IMR-90 (cell line): ENCODE data around the gene DYNLT4. TPM values are rescaled to one million over a fixed set of nuclear protein-coding genes. Genes with fewer than 3 reads are reported as not detected.

Experiments used
- ATAC-seq: fragments of 200-7000 bp; cut with Tn5 transposase; 2 replicates; pipeline ENCODE4 v1.9.1; 2020; ENCODE audit warnings: low read depth, mild to moderate bottlenecking, moderate library complexity
- BruUV-seq: library from RNA; stranded (reverse); fragments of 400-500 nt; replicated peaks from 2 replicates; lab custom pipeline; 2021; lab: Mats Ljungman, UMichigan
- CTCF ChIA-PET: fragments of 300-600 bp; formaldehyde crosslinking; extraction: SDS; loops from one replicate; lab custom pipeline; 2021; ENCODE audit warnings: antibody characterized with exemption; lab: Yijun Ruan, JAX
- POLR2A ChIA-PET: fragments of 300-600 bp; sonication (Branson Sonifier 250); formaldehyde crosslinking; loops from one replicate; lab custom pipeline; 2022; ENCODE audit warnings: antibody characterized with exemption; ENCODE audit not compliant: unreplicated experiment; lab: Charles Lee
- DNase-seq: peaks from one replicate; pipeline ENCODE4 v3.0.0; 2013
- H2AFZ ChIP-seq: replicated peaks from 2 replicates; pipeline ENCODE3; 2013; ENCODE audit warnings: low read length, mild to moderate bottlenecking; ENCODE audit not compliant: poor library complexity
- H2AK5ac ChIP-seq: 2 replicates; pipeline ENCODE4 v1.6.1; 2013; ENCODE audit warnings: low read depth, low read length, inconsistent platforms
- H2AK9ac ChIP-seq: replicated peaks from 2 replicates; pipeline ENCODE3; 2013; ENCODE audit warnings: mild to moderate bottlenecking, low read depth, low read length, moderate library complexity; ENCODE audit not compliant: poor library complexity
- H2BK120ac ChIP-seq: 2 replicates; pipeline ENCODE4 v1.6.1; 2013; ENCODE audit warnings: low read depth, low read length, inconsistent platforms
- H2BK15ac ChIP-seq: 3 replicates; pipeline ENCODE4 v1.6.1; 2013; ENCODE audit warnings: low read depth, low read length, inconsistent platforms
- H2BK20ac ChIP-seq: 2 replicates; pipeline ENCODE4 v1.6.1; 2013; ENCODE audit warnings: low read depth, mild to moderate bottlenecking, inconsistent platforms, low read length, moderate library complexity
- H2BK5ac ChIP-seq: 2 replicates; pipeline ENCODE4 v1.6.1; 2013; ENCODE audit warnings: mild to moderate bottlenecking, low read depth, low read length, inconsistent platforms; ENCODE audit not compliant: poor library complexity, severe bottlenecking
- H3K14ac ChIP-seq: replicated peaks from 2 replicates; pipeline ENCODE4 v1.6.1; 2013; ENCODE audit warnings: low read depth, low read length, inconsistent platforms
- H3K18ac ChIP-seq: 2 replicates; pipeline ENCODE4 v1.6.1; 2013; ENCODE audit warnings: low read depth, low read length, control low read depth
- H3K23ac ChIP-seq: 2 replicates; pipeline ENCODE4 v1.6.1; 2013; ENCODE audit warnings: low read depth, low read length, inconsistent platforms
- H3K27ac ChIP-seq: 2 replicates; pipeline ENCODE4 v1.5.1; 2013; ENCODE audit warnings: mild to moderate bottlenecking, control low read depth, low read length; ENCODE audit not compliant: insufficient read depth
- H3K27me3 ChIP-seq: 2 replicates; pipeline ENCODE4 v1.6.1; 2013; ENCODE audit warnings: low read length; ENCODE audit not compliant: control insufficient read depth, insufficient read depth
- H3K36me3 ChIP-seq: 2 replicates; pipeline ENCODE4 v1.6.1; 2013; ENCODE audit warnings: low read length, mixed read lengths; ENCODE audit not compliant: control insufficient read depth, insufficient read depth
- H3K4ac ChIP-seq: 2 replicates; pipeline ENCODE4 v1.6.1; 2013; ENCODE audit warnings: low read depth, low read length, inconsistent platforms
- H3K4me1 ChIP-seq: 2 replicates; pipeline ENCODE4 v1.6.1; 2013; ENCODE audit warnings: low read length, mixed read lengths; ENCODE audit not compliant: control insufficient read depth, insufficient read depth
- H3K4me2 ChIP-seq: 2 replicates; pipeline ENCODE4 v1.6.1; 2013; ENCODE audit warnings: low read depth, mild to moderate bottlenecking, control low read depth, low read length, moderate library complexity
- H3K4me3 ChIP-seq: 2 replicates; pipeline ENCODE4 v1.5.1; 2013; ENCODE audit warnings: low read depth, mild to moderate bottlenecking, control low read depth, low read length, moderate library complexity; ENCODE audit not compliant: insufficient read depth
- H3K56ac ChIP-seq: 2 replicates; pipeline ENCODE4 v1.6.1; 2013; ENCODE audit warnings: low read length, inconsistent platforms; ENCODE audit not compliant: insufficient read depth; ENCODE audit errors: extremely low read depth
- H3K79me1 ChIP-seq, 2 experiments: 2 replicates each; pipeline ENCODE4 v1.6.1; 2013; ENCODE audit warnings: low read length in 2 of 2, inconsistent platforms in 1 of 2, low read depth in 1 of 2
- H3K9ac ChIP-seq: 2 replicates; pipeline ENCODE4 v1.6.1; 2013; ENCODE audit warnings: low read depth, low read length, control low read depth
- H3K9me1 ChIP-seq: 2 replicates; pipeline ENCODE4 v1.6.1; 2013; ENCODE audit warnings: low read length, inconsistent platforms; ENCODE audit not compliant: insufficient read depth
- H3K9me3 ChIP-seq: 2 replicates; pipeline ENCODE4 v1.6.1; 2013; ENCODE audit warnings: low read length; ENCODE audit not compliant: control insufficient read depth, insufficient read depth
- H4K20me1 ChIP-seq: 2 replicates; pipeline ENCODE4 v1.6.1; 2013; ENCODE audit warnings: low read length, inconsistent platforms; ENCODE audit not compliant: insufficient read depth
- H4K5ac ChIP-seq: 2 replicates; pipeline ENCODE4 v1.6.1; 2013; ENCODE audit warnings: mild to moderate bottlenecking, low read depth, low read length, control low read depth
- H4K8ac ChIP-seq, 2 experiments: 2 replicates each; pipeline ENCODE4 v1.6.1; 2013; ENCODE audit warnings: low read depth in 2 of 2, low read length in 2 of 2, control low read depth in 1 of 2, inconsistent platforms in 1 of 2
- H4K91ac ChIP-seq: 2 replicates; pipeline ENCODE4 v1.6.1; 2013; ENCODE audit warnings: low read depth, low read length, inconsistent platforms; ENCODE audit not compliant: insufficient read depth
- CEBPB ChIP-seq: IDR thresholded peaks from 2 replicates; pipeline ENCODE4 v1.6.1; 2012; ENCODE audit warnings: low read depth, low read length, improper control_type of control experiment
- CTCF ChIP-seq: conservative IDR thresholded peaks from 2 replicates; pipeline ENCODE4 v1.5.1; 2012; ENCODE audit warnings: mild to moderate bottlenecking, low read depth, low read length, improper control_type of control experiment
- FOS ChIP-seq: fragments of 150-350 bp; IDR thresholded peaks from 2 replicates; pipeline ENCODE4 v1.6.1; 2016; ENCODE audit warnings: low read depth, low read length
- MAFK ChIP-seq: IDR thresholded peaks from 2 replicates; pipeline ENCODE4 v1.6.1; 2012; ENCODE audit warnings: low read depth, low read length, improper control_type of control experiment
- MXI1 ChIP-seq: IDR thresholded peaks from 2 replicates; pipeline ENCODE4 v1.6.1; 2012; ENCODE audit warnings: low read depth, mild to moderate bottlenecking, low read length, moderate library complexity, borderline replicate concordance
- NFE2L2 ChIP-seq: fragments of 150-350 bp; IDR thresholded peaks from 2 replicates; pipeline ENCODE4 v1.6.1; 2016; ENCODE audit warnings: low read depth, mild to moderate bottlenecking, low read length
- POLR2A ChIP-seq: IDR thresholded peaks from 2 replicates; pipeline ENCODE4 v1.6.1; 2012; ENCODE audit warnings: mild to moderate bottlenecking, low read depth, low read length
- RAD21 ChIP-seq: IDR thresholded peaks from 2 replicates; pipeline ENCODE4 v1.6.1; 2012; ENCODE audit warnings: low read length, improper control_type of control experiment
- RCOR1 ChIP-seq: IDR thresholded peaks from 2 replicates; pipeline ENCODE4 v1.6.1; 2012; ENCODE audit warnings: mild to moderate bottlenecking, low read length, improper control_type of control experiment; ENCODE audit not compliant: insufficient replicate concordance
- RFX5 ChIP-seq: IDR thresholded peaks from 2 replicates; pipeline ENCODE4 v1.8.0; 2012; ENCODE audit warnings: low read depth, mild to moderate bottlenecking, low read length, moderate library complexity
- SMC3 ChIP-seq: fragments of 150-350 bp; IDR thresholded peaks from 2 replicates; pipeline ENCODE4 v1.6.1; 2016; ENCODE audit warnings: low read depth, mild to moderate bottlenecking, antibody characterized with exemption, low read length, moderate library complexity
- WGBS, 2 experiments: methylation state at CpG; one replicate each; pipeline versions ENCODE4 v1.1.5 to v1.1.7; 2013; ENCODE audit warnings: missing lambda C conversion rate in 2 of 2; ENCODE audit not compliant: insufficient read length in 1 of 2; ENCODE audit errors: extremely low coverage in 2 of 2; 5-methylcytosine and 5-hydroxymethylcytosine counted together
- dilution Hi-C: fragments of 300-500 bp; cut with HindIII; formaldehyde crosslinking; loops from one replicate; pipeline ENCODE4 v1.14.3; 2018; ENCODE audit warnings: low sequenced_read_pairs; ENCODE audit not compliant: unreplicated experiment
- in situ Hi-C: fragments of 300-500 bp; cut with MboI; formaldehyde crosslinking; loops from 3 replicates; pipeline ENCODE4 v1.14.3; 2019; ENCODE audit warnings: low sequenced_read_pairs, inconsistent platforms, mixed read lengths
- intact Hi-C: fragments of 100-400 bp; cut with micrococcal nuclease; formaldehyde crosslinking; loops from 2 replicates; pipeline ENCODE4 v1.10.0; 2022
- polyA plus RNA-seq, 3 experiments: library from polyadenylated mRNA; depleted of rRNA; stranded (reverse); fragments of >200 nt; gene quantifications; 2 replicates each; pipeline ENCODE4 v1.2.3, GENCODE V29; 2012; ENCODE audit warnings: low replicate concordance in 1 of 3
- total RNA-seq: library from RNA; depleted of rRNA; stranded (reverse); fragments of >200 nt; gene quantifications from 2 replicates; pipeline ENCODE4 v1.2.3, GENCODE V29; 2012
- TF ChIP-seq, protein P1 (sequence below): fragments of 150-350 bp; IDR thresholded peaks from 2 replicates; pipeline ENCODE4 v1.6.1; 2016; ENCODE audit warnings: low read depth, mild to moderate bottlenecking, low read length, moderate library complexity, borderline replicate concordance
- TF ChIP-seq, protein P2 (sequence below): fragments of 150-350 bp; IDR thresholded peaks from 2 replicates; pipeline ENCODE4 v1.6.1; 2017; ENCODE audit warnings: mild to moderate bottlenecking, antibody characterized with exemption, low read length, low read depth

Gene DYNLT4
- total and polyA plus RNA-seq, 2 of the 4 experiments (the other 2 are of a cell fraction) = not detected

DNA sequence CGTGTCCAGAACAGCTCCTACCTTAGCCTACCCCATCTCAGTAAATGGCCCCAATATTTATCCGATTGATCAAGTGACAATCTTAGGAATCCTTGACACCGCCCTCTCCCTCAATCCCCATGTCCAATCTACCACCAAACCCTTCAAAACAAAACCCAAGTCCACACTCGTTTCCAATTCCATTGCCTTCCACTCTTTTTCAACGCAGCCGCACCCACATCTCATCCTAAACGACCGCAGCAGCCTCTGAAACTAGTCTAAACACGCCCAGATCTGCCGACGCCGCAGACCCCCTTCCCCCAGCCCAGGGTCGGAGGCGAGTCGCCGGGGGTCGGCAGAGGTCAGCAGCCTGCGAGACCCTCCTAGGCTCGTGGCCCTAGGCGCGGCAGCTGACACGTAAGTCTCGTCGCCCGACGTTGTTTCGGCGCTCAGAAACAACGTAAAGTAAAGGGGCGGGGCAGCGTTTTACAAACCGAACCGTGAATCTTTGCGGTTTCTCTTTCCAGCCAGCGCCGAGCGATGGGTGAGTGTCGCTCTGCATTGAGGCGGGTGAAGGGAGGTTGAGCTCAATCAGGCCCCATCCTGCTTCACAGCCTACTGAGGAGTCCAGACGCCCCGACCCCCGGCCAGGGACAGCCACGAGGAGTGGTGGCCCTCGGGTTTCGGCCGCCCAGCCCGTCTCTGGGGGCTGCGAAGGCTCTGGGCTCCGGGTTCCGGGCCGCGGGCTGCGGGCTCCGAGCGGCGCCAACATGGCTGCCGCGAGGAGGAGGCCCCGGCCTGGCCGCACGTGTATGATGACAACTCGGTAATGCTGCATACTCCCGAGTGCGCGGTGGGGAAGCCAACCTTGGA lies 31.8 kb downstream of the DYNLT4 start, which contains the start of gene RPS8:
TSS of gene RPS8 (plus strand) at position 463 of the 852 bp plus-strand sequence. CDS start at position 520, 57 bp downstream.
- 0% methylated on average over 47 of the region's 65 CpGs; no CpG with 5 or more reads in 1 of the 2 experiments for WGBS, 2 experiments
- Histone ChIP-seq H3K9me1 (peaks cover 12% of the 10 kb centered on the region), H2BK20ac (no peak within 1 kb of the TSS), H3K36me3 (peaks cover 34% of the 10 kb centered on the region), H2AFZ (peak within 1 kb of the TSS; percentile 96), H3K4me1 (peaks cover 12% of the 10 kb centered on the region), H3K14ac (peak within 1 kb of the TSS; percentile 98), H3K9me3 (no peaks in the 10 kb centered on the region), H3K4me2 (peak within 1 kb of the TSS; percentile 98), H4K5ac (peak within 1 kb of the TSS; percentile 97), H3K4ac (peak within 1 kb of the TSS; percentile 97), H4K8ac (peak within 1 kb of the TSS; percentile 92 to 99), H2BK5ac (peak within 1 kb of the TSS; percentile 87), H4K91ac (peak within 1 kb of the TSS; percentile 82), H3K4me3 (peak within 1 kb of the TSS; percentile 78), H3K9ac (peak within 1 kb of the TSS; percentile 98), H4K20me1 (peaks cover 41% of the 10 kb centered on the region), H3K79me1 (peaks cover 17 to 55% of the 10 kb centered on the region in 2 experiments), H3K18ac (peak within 1 kb of the TSS; percentile 49), H3K27ac (peak within 1 kb of the TSS; percentile 91), H3K56ac (peak within 1 kb of the TSS; percentile 82), H3K27me3 (no peaks in the 10 kb centered on the region), H2AK5ac (peak within 1 kb of the TSS; percentile 95), H2BK120ac (peak within 1 kb of the TSS; percentile 46; the same call in 1 of the 2 replicates), H3K23ac (peak within 1 kb of the TSS; percentile 93), H2AK9ac (peak within 1 kb of the TSS; percentile 99), H2BK15ac (no peak within 1 kb of the TSS)
- ATAC-seq (peak; percentile 87), DNase-seq (peak; percentile 93)
- POLR2A ChIA-PET = interaction anchor here (0.5 to 1.1 kb wide), 6 partner anchors 9 to 745 kb away, joined by 3 to 5 read pairs (median 4); partner anchors contain the start of genes PLK3 and UROD
- intact Hi-C loops (loop anchor here (2.0 kb wide), 1 partner anchor 37 kb away; the partner anchor contains the start of gene KIF2C), dilution Hi-C loops (no loop called here), in situ Hi-C loops (no loop called here)
- TSS peak; percentile 93 for BruUV-seq
- CTCF ChIA-PET = interaction anchor here (0.6 to 1.2 kb wide), 3 partner anchors 25 to 1139 kb away, joined by 3 to 4 read pairs (median 3); partner anchors contain the start of gene PLK3
- TF ChIP-seq SMC3 (no peak), RAD21 (no peak), POLR2A (peak; percentile 99), CEBPB (no peak), MAFK (peak; percentile 11; the same call in 1 of the 2 replicates), NFE2L2 (peak; percentile 26; the same call in 1 of the 2 replicates), MXI1 (peak; percentile 82), FOS (no peak), RFX5 (no peak), RCOR1 (no peak), CTCF (no peak)
- TF ChIP-seq, protein P1, sequence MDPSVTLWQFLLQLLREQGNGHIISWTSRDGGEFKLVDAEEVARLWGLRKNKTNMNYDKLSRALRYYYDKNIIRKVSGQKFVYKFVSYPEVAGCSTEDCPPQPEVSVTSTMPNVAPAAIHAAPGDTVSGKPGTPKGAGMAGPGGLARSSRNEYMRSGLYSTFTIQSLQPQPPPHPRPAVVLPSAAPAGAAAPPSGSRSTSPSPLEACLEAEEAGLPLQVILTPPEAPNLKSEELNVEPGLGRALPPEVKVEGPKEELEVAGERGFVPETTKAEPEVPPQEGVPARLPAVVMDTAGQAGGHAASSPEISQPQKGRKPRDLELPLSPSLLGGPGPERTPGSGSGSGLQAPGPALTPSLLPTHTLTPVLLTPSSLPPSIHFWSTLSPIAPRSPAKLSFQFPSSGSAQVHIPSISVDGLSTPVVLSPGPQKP = no peak
- TF ChIP-seq, protein P2, sequence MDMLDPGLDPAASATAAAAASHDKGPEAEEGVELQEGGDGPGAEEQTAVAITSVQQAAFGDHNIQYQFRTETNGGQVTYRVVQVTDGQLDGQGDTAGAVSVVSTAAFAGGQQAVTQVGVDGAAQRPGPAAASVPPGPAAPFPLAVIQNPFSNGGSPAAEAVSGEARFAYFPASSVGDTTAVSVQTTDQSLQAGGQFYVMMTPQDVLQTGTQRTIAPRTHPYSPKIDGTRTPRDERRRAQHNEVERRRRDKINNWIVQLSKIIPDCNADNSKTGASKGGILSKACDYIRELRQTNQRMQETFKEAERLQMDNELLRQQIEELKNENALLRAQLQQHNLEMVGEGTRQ = 0 out of 2 replicates have a peak, but pooled peaks have one; percentile 47
